ENCODE results near the gene CFAP221. TPM values are rescaled to one million over a fixed set of nuclear protein-coding genes. Genes with fewer than 3 reads are reported as not detected.

The CFAP221 gene
- total RNA-seq, 1 donor from 2014 or later, result 0.61 TPM

DNA sequence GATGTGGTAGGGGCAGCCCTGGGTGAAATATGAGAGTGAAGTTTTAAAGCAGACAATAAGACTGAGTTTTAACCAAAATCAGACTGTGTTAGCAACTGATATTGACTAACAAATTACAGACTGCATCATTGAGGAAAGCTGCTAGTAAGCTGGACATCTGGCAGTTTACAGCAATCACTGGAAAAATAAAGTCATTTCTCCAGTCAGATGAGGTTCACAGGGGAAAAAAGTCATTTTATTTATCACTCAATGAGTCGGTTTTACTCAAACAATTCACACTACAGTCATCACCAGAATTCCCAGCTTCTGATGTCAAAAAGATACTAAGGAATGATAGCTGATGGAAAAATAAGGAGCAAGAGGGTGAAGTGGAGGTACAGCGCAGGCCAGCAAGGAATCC is 124.3 kb downstream of the CFAP221 start:
- H3K4me3 ChIP-seq (ENCODE audit: insufficient read depth, low read depth, low read length), result no peak overlapping the region
- H3K36me3 Mint-ChIP-seq (ENCODE audit: low read depth, unreplicated experiment), result no peaks in the 10 kb centered on the region
- peaks cover 4% of the 10 kb centered on the region for H3K9me3 Mint-ChIP-seq (ENCODE audit: unreplicated experiment)
- H3K9ac ChIP-seq (ENCODE audit: low read length), result no peak overlapping the region
- no peak overlapping the region for H3K27ac Mint-ChIP-seq (ENCODE audit: unreplicated experiment)
- H3K4me3 Mint-ChIP-seq (ENCODE audit: unreplicated experiment), result no peak overlapping the region
- H3K79me2 ChIP-seq (ENCODE audit: insufficient read depth, low read length), result no peaks in the 10 kb centered on the region
- H3K27ac ChIP-seq (ENCODE audit: low read depth, low read length), result no peak overlapping the region
- FAIRE-seq (no peak), DNase-seq (ENCODE audit: low read depth) (no peak)
- no peaks in the 10 kb centered on the region for H3K36me3 ChIP-seq (ENCODE audit: insufficient read depth, low read length)
- H3K9me3 ChIP-seq (ENCODE audit: insufficient read depth, low read depth, low read length), result no peaks in the 10 kb centered on the region
- no peak overlapping the region for H3K4me2 ChIP-seq (ENCODE audit: low read length)
- no peaks in the 10 kb centered on the region for H3K27me3 ChIP-seq (ENCODE audit: insufficient read depth, low read length)
- no peaks in the 10 kb centered on the region for H3K4me1 ChIP-seq (ENCODE audit: insufficient read depth, low read length)
- no peaks in the 10 kb centered on the region for H3K27me3 Mint-ChIP-seq (ENCODE audit: low read depth, unreplicated experiment)
- no peak for TF ChIP-seq EZH2 (IDR thresholded peaks at IDR 0.05; ENCODE audit: insufficient read depth, low read length)
- TF ChIP-seq, protein P1, sequence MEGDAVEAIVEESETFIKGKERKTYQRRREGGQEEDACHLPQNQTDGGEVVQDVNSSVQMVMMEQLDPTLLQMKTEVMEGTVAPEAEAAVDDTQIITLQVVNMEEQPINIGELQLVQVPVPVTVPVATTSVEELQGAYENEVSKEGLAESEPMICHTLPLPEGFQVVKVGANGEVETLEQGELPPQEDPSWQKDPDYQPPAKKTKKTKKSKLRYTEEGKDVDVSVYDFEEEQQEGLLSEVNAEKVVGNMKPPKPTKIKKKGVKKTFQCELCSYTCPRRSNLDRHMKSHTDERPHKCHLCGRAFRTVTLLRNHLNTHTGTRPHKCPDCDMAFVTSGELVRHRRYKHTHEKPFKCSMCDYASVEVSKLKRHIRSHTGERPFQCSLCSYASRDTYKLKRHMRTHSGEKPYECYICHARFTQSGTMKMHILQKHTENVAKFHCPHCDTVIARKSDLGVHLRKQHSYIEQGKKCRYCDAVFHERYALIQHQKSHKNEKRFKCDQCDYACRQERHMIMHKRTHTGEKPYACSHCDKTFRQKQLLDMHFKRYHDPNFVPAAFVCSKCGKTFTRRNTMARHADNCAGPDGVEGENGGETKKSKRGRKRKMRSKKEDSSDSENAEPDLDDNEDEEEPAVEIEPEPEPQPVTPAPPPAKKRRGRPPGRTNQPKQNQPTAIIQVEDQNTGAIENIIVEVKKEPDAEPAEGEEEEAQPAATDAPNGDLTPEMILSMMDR (IDR thresholded peaks at IDR 0.05; ENCODE audit: insufficient read depth, low read depth, low read length), result no peak
- no peaks in the 10 kb centered on the region for H4K20me1 ChIP-seq (ENCODE audit: insufficient read depth, low read length)
- no peak overlapping the region for H2AFZ ChIP-seq (ENCODE audit: low read depth, low read length)
- H3K4me1 Mint-ChIP-seq (ENCODE audit: low read depth, unreplicated experiment), result no peaks in the 10 kb centered on the region

DNA sequence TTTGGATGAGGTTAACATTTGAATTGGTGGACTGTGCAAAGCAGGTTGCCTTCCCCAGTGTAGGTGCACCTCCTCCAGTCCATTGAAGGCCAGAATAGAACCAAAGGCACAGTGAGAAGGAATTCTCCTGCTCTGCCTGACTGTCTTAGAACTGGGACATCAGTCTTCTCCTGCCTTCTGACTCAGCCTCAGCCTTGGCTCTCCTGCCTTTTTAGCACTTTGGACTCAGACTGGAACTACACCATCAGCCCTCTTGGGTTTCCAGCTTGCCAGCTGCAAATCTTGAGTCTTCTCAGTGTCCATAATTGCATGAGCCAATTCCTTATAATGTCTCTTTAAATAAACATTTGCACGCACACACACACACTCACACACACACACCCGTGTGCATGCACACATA is 126.8 kb downstream of the CFAP221 start:
- no peak overlapping the region for H3K9ac ChIP-seq (ENCODE audit: low read length)
- Mint-ChIP-seq H3K4me1 (ENCODE audit: low read depth, unreplicated experiment) (no peaks in the 10 kb centered on the region), H3K9me3 (ENCODE audit: unreplicated experiment) (no peaks in the 10 kb centered on the region), H3K27ac (ENCODE audit: unreplicated experiment) (no peak overlapping the region), H3K4me3 (ENCODE audit: unreplicated experiment) (no peak overlapping the region), H3K27me3 (ENCODE audit: low read depth, unreplicated experiment) (no peaks in the 10 kb centered on the region), H3K36me3 (ENCODE audit: low read depth, unreplicated experiment) (no peaks in the 10 kb centered on the region)
- no peak overlapping the region for H3K4me3 ChIP-seq (ENCODE audit: insufficient read depth, low read depth, low read length)
- DNase-seq (ENCODE audit: low read depth) (no peak), FAIRE-seq (no peak)
- no peak for TF ChIP-seq EZH2 (IDR thresholded peaks at IDR 0.05; ENCODE audit: insufficient read depth, low read length)
- TF ChIP-seq, protein P1 (IDR thresholded peaks at IDR 0.05; ENCODE audit: insufficient read depth, low read depth, low read length), result no peak
- no peak overlapping the region for H3K27ac ChIP-seq (ENCODE audit: low read depth, low read length)
- no peak overlapping the region for H2AFZ ChIP-seq (ENCODE audit: low read depth, low read length)
- H3K36me3 ChIP-seq (ENCODE audit: insufficient read depth, low read length), result no peaks in the 10 kb centered on the region
- no peaks in the 10 kb centered on the region for H3K79me2 ChIP-seq (ENCODE audit: insufficient read depth, low read length)
- no peak overlapping the region for H3K4me2 ChIP-seq (ENCODE audit: low read length)
- no peaks in the 10 kb centered on the region for H4K20me1 ChIP-seq (ENCODE audit: insufficient read depth, low read length)
- H3K27me3 ChIP-seq (ENCODE audit: insufficient read depth, low read length), result no peaks in the 10 kb centered on the region
- peaks cover 3% of the 10 kb centered on the region for H3K4me1 ChIP-seq (ENCODE audit: insufficient read depth, low read length)
- no peaks in the 10 kb centered on the region for H3K9me3 ChIP-seq (ENCODE audit: insufficient read depth, low read depth, low read length)

DNA sequence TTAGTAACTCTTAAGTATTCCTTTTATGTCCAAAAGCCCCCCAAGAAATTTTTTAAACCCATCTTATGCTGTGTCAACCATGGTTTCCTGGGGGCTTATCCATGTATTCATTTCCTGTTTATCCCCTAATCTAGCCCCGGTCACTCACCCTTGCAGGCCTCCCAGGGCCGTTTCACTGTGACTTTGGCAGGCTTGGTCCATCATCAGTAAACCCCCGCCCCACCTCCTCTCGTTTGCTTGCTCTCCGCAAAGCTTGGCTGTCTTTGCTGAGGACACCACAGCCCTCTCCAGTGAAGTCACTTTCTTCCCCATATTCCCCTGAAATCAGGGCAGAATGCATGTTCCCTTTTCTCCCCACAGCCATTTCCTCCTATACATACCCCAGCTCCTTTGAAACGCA is 127.5 kb downstream of the CFAP221 start:
- no peak overlapping the region for H3K4me3 Mint-ChIP-seq (ENCODE audit: unreplicated experiment)
- no peaks in the 10 kb centered on the region for H3K27me3 ChIP-seq (ENCODE audit: insufficient read depth, low read length)
- H3K9ac ChIP-seq (ENCODE audit: low read length), result no peak overlapping the region
- no peak for TF ChIP-seq EZH2 (IDR thresholded peaks at IDR 0.05; ENCODE audit: insufficient read depth, low read length)
- H3K27ac ChIP-seq (ENCODE audit: low read depth, low read length), result no peak overlapping the region
- H3K4me1 Mint-ChIP-seq (ENCODE audit: low read depth, unreplicated experiment), result no peaks in the 10 kb centered on the region
- no peak overlapping the region for H3K27ac Mint-ChIP-seq (ENCODE audit: unreplicated experiment)
- no peak overlapping the region for H3K4me2 ChIP-seq (ENCODE audit: low read length)
- no peak overlapping the region for H2AFZ ChIP-seq (ENCODE audit: low read depth, low read length)
- H3K9me3 Mint-ChIP-seq (ENCODE audit: unreplicated experiment), result no peaks in the 10 kb centered on the region
- no peak overlapping the region for H3K4me3 ChIP-seq (ENCODE audit: insufficient read depth, low read depth, low read length)
- no peaks in the 10 kb centered on the region for H3K79me2 ChIP-seq (ENCODE audit: insufficient read depth, low read length)
- FAIRE-seq, result no peak
- H3K27me3 Mint-ChIP-seq (ENCODE audit: low read depth, unreplicated experiment), result no peaks in the 10 kb centered on the region
- H3K36me3 Mint-ChIP-seq (ENCODE audit: low read depth, unreplicated experiment), result no peaks in the 10 kb centered on the region
- no peaks in the 10 kb centered on the region for H3K36me3 ChIP-seq (ENCODE audit: insufficient read depth, low read length)
- peaks cover 3% of the 10 kb centered on the region for H3K4me1 ChIP-seq (ENCODE audit: insufficient read depth, low read length)
- H4K20me1 ChIP-seq (ENCODE audit: insufficient read depth, low read length), result no peaks in the 10 kb centered on the region
- H3K9me3 ChIP-seq (ENCODE audit: insufficient read depth, low read depth, low read length), result no peaks in the 10 kb centered on the region
- no peak for DNase-seq (ENCODE audit: low read depth)

All from astrocyte (in vitro differentiated cells and primary cell).